BJ (cell line): ENCODE measurements around the gene ANO10. TPM values are rescaled to one million over a fixed set of nuclear protein-coding genes. Genes with fewer than 3 reads are reported as not detected.

Experiments
- CTCF ChIA-PET: fragments of 350-600 bp; formaldehyde crosslinking; extraction: SDS; loops from one replicate; lab custom pipeline; 2021; ENCODE audit warnings: antibody characterized with exemption, inconsistent platforms; lab: Yijun Ruan, JAX
- POLR2A ChIA-PET: fragments of 300-600 bp; sonication (Branson Sonifier 250); formaldehyde crosslinking; extraction: SDS; loops from one replicate; lab custom pipeline; 2021; ENCODE audit warnings: antibody characterized with exemption; lab: Charles Lee
- DNase-seq: peaks from one replicate; pipeline ENCODE4 v3.0.0-alpha.2; 2011; ENCODE audit warnings: low read depth
- H3K27me3 ChIP-seq: 2 replicates; pipeline ENCODE4 v1.6.0; 2011; ENCODE audit warnings: low read length; ENCODE audit not compliant: control insufficient read depth, insufficient read depth
- H3K36me3 ChIP-seq: 2 replicates; pipeline ENCODE4 v1.5.1; 2011; ENCODE audit warnings: low read length; ENCODE audit not compliant: control insufficient read depth, insufficient read depth
- H3K4me3 ChIP-seq: 2 replicates; pipeline ENCODE4 v1.5.1; 2011; ENCODE audit warnings: low read depth, mild to moderate bottlenecking, control low read depth, low read length
- CTCF ChIP-seq: IDR thresholded peaks from 2 replicates; pipeline ENCODE4 v1.5.1; 2011; ENCODE audit warnings: low read depth, mild to moderate bottlenecking, control low read depth, inconsistent platforms, low read length, moderate library complexity; ENCODE audit not compliant: insufficient read depth
- polyA plus RNA-seq: library from polyadenylated mRNA; depleted of rRNA; stranded (reverse); fragments of >200 nt; gene quantifications from 2 replicates; pipeline ENCODE4 v1.2.3, GENCODE V29; 2011

The ANO10 gene
- polyA plus RNA-seq, 1 experiment = 36.6 TPM

- Histone ChIP-seq H3K36me3 (no peaks in the 10 kb centered on the region; the same call in 1 of the 2 replicates), H3K4me3 (no peak overlapping the region), H3K27me3 (no peaks in the 10 kb centered on the region)
- ChIA-PET POLR2A (no interaction called here), CTCF (interaction anchor here (1.3 to 2.0 kb wide), 3 partner anchors 10 to 516 kb away, joined by 3 to 5 read pairs (median 3); no protein-coding TSS in a partner anchor)
- no peak for TF ChIP-seq CTCF
- DNase-seq = no peak
These were observed 143.6 kb downstream of the ANO10 start for GRCh38 chr3:43478118-43478785.

DNA sequence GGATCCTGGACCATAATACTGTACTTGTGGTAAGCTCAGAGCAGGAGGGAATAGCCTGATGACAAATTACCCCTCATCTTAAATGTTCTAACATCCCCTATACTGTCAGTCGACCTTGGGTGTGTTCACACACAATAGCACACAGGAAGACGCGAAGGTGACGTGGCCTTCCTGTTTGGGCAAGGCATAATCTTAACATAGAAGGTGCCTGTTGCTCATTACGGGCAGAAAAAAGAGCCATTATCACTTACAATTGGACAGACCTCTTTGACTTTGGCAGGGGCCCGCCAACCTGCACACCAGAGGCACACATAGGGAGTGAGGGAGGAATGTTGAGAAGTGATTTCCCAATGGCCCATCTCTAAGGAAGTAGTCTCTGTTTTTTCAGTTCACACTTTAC lies 144.2 kb downstream of the ANO10 start:
- DNase-seq = no peak
- ChIA-PET POLR2A (no interaction called here), CTCF (interaction anchor here (0.6 to 2.0 kb wide), 2 partner anchors 25 to 230 kb away, joined by 3 to 5 read pairs; no protein-coding TSS in a partner anchor)
- no peak overlapping the region for H3K4me3 ChIP-seq
- no peaks in the 10 kb centered on the region; the same call in 1 of the 2 replicates for H3K36me3 ChIP-seq
- TF ChIP-seq CTCF = no peak
- no peaks in the 10 kb centered on the region for H3K27me3 ChIP-seq

DNA sequence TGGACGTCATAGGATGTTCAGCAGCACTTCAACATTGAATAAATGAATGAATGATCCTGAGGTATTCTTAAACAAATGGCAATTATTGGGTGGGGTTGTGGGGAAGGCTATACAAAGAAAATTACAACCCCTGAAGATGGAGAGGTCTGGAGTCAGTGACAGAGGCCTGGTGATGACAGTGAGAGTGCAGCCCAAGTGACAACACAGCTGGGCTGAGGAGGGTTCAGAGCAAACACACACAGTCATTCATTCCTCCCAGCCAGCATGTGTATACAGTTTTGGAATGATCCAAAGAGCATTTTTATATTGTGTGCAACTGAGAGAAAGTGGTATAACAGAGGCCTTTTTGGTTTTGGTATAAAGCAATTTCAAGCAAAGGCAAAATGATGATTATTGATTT lies 148.1 kb downstream of the ANO10 start:
- no peak for TF ChIP-seq CTCF
- CTCF ChIA-PET = no interaction called here

DNA sequence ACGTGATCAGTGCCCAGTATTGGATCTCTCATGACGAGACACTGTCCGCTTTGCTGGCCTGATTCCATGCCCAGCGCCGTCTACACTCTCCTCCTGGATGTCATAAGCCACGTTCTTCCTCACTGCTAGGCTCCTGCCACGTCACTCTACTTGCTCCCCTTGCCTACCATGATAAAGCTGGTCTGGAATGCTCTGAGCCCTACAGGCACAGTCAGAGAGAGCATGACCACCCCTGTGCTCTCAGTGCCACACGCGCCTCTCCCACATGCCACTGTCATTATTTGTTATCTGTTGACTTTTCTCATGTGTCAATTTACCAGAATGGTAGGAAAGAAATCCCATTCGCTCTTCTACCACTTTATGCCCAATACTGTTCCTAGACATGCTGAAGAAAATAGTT lies 148.6 kb downstream of the ANO10 start:
- DNase-seq = no peak
- H3K4me3 ChIP-seq = no peak overlapping the region
- no peak for TF ChIP-seq CTCF
- no peaks in the 10 kb centered on the region for H3K27me3 ChIP-seq
- ChIA-PET CTCF (no interaction called here), POLR2A (no interaction called here)
- no peaks in the 10 kb centered on the region; the same call in 1 of the 2 replicates for H3K36me3 ChIP-seq

More for the DNA sequence above, 148.1 kb downstream of the ANO10 start:
- no peaks in the 10 kb centered on the region; the same call in 1 of the 2 replicates for H3K36me3 ChIP-seq
- POLR2A ChIA-PET = interaction anchor here (0.6 kb wide), 1 partner anchor 39 kb away, joined by 4 read pairs; no protein-coding TSS in a partner anchor
- no peak for DNase-seq
- no peaks in the 10 kb centered on the region for H3K27me3 ChIP-seq
- H3K4me3 ChIP-seq = no peak overlapping the region

DNA sequence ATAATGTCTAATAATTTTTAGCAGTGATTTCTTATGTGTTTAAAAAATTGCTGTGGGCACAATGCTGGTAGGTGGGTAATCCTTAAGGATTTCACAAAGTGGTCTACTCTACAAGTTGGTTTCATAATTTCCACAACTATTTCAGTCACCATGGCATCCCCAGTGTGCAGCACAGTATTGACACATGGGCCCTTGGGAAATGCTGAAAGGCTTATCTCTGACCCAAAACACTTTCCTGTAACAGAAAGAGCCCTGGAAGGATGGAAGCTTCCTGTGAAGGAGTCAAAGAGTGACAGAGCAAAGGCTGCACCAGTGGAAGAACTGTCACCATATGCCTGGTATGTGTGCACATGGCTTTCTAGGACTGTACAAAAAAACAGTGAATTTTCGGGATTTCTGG lies 153.7 kb downstream of the ANO10 start:
- Histone ChIP-seq H3K27me3 (no peaks in the 10 kb centered on the region), H3K36me3 (no peaks in the 10 kb centered on the region), H3K4me3 (no peak overlapping the region)
- DNase-seq = no peak
- ChIA-PET POLR2A (no interaction called here), CTCF (interaction anchor here (0.5 to 1.6 kb wide), 2 partner anchors 11 to 22 kb away, joined by 3 read pairs; no protein-coding TSS in a partner anchor)
- no peak for TF ChIP-seq CTCF
